ENCODE measurements around the gene CBX4.

CBX4 gene

DNA sequence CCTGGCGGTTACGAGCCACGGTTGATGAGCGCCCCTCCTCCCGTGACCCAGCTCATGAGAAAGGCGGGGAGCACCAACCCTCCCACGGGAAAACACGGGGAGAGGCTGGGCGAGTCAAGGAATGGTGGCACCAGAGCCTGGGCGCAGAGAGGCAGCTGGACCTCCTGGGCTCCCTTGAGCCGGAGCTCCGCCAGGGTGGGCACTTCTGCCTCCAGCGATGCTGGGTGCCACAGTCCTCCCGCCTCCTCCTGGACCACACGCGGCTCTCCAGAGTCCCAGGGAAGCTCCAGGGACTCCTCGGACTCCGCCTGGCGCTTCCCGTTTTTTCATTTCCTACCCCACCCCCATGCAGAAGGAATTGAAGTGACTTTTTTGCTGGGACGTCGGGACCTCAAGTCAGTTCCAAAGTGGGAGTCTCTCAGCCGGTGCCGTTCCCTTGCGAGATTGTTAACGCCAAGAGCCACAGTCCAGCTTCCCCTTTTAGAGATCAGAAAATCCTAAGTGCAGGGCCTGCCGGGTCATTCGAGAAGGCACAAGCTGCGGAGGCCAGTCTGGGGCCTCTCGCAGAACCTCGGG lies 35.7 kb downstream of the CBX4 start:
- Histone ChIP-seq H3K9me3 (ENCODE audit: control insufficient read depth, insufficient read depth, low read length) (no peaks in the 10 kb centered on the region), H3K36me3 (ENCODE audit: control insufficient read depth, insufficient read depth, low read length) (no peaks in the 10 kb centered on the region), H3K27me3 (ENCODE audit: control insufficient read depth, insufficient read depth, low read length) (peaks cover 99% of the 10 kb centered on the region), H3K9ac (ENCODE audit: low read depth, low read length) (no peak overlapping the region), H3K4me1 (ENCODE audit: control insufficient read depth, insufficient read depth, low read length) (peaks cover 14% of the 10 kb centered on the region), H3K4me3 (ENCODE audit: low read depth, low read length) (peak overlapping the region; percentile 39)

DNA sequence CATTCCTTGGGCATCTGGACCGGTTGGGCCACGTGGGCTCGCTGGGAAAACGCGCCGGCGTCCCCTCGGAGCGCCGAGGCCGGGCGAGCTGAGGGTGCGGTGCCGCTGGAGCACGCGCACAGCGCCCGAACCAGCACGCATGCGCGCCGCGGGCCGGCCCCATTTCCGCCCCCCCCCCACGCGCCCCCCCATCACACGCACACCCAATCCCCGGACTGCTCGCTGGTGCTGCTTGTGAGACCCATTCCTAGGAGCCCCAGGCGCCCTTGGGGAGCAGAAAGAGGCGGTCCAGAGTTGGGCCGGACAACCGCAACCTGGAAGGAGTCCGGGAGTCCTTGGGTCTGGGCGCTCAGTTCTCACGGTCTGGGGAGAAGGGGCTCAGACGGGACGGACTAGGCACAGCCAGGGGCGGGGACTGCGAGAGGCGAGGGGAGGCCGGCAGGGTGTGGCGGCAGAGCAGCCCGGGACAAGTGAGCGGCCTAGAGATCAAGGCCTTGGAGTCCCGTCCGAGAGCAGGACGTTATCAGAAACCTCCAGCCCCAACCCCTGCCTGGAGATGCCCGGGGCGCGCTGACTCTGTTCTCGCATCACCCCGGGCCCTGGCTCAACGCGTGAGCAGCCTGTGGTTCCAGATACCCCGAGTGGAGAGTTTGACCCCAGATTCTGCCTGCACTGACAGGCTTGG lies 36.4 kb downstream of the CBX4 start:
- Histone ChIP-seq H3K4me3 (ENCODE audit: low read depth, low read length) (peak overlapping the region; percentile 39), H3K36me3 (ENCODE audit: control insufficient read depth, insufficient read depth, low read length) (no peaks in the 10 kb centered on the region), H3K4me1 (ENCODE audit: control insufficient read depth, insufficient read depth, low read length) (peaks cover 14% of the 10 kb centered on the region), H3K27me3 (ENCODE audit: control insufficient read depth, insufficient read depth, low read length) (peaks cover 99% of the 10 kb centered on the region), H3K9ac (ENCODE audit: low read depth, low read length) (no peak overlapping the region), H3K9me3 (ENCODE audit: control insufficient read depth, insufficient read depth, low read length) (no peaks in the 10 kb centered on the region)

DNA sequence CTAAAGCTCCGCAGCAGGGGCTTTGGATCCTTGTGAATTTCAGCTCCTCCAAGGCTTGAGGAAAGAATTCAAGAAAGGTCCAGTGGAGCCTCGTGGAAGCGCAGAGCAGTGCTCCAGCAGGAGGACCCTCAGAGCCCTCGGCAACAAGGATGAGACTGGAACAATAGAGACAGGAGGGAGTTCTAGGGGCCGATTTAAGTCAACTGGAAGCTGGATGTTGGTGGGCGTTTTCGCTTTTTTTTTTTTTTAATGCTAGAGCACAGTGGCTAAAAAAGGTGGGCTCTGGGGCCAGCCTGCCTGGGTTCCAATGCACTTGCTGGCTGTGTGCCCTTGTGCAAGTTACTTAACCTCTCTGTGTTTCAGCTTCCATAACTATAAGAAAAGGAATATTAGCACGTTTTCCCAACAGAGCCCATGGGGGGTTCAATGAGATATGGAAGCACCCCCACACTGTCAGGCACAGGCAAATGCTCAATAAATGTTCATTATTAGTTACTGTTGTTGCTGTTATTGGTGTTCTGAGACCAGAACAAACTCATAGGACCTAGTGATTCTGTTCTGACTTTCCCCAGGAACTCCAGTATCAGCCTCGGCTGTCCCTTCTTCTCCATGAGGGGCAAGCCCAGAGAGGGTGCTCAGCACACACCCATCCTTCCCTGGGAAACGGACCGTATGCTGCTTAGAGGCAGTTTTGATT lies 37.1 kb downstream of the CBX4 start:
- H3K4me3 ChIP-seq (ENCODE audit: low read depth, low read length): peak overlapping the region; percentile 30
- H3K9ac ChIP-seq (ENCODE audit: low read depth, low read length): no peak overlapping the region
- H3K4me1 ChIP-seq (ENCODE audit: control insufficient read depth, insufficient read depth, low read length): peaks cover 14% of the 10 kb centered on the region
- no peaks in the 10 kb centered on the region for H3K36me3 ChIP-seq (ENCODE audit: control insufficient read depth, insufficient read depth, low read length)
- peaks cover 93% of the 10 kb centered on the region for H3K27me3 ChIP-seq (ENCODE audit: control insufficient read depth, insufficient read depth, low read length)
- H3K9me3 ChIP-seq (ENCODE audit: control insufficient read depth, insufficient read depth, low read length): no peaks in the 10 kb centered on the region

DNA sequence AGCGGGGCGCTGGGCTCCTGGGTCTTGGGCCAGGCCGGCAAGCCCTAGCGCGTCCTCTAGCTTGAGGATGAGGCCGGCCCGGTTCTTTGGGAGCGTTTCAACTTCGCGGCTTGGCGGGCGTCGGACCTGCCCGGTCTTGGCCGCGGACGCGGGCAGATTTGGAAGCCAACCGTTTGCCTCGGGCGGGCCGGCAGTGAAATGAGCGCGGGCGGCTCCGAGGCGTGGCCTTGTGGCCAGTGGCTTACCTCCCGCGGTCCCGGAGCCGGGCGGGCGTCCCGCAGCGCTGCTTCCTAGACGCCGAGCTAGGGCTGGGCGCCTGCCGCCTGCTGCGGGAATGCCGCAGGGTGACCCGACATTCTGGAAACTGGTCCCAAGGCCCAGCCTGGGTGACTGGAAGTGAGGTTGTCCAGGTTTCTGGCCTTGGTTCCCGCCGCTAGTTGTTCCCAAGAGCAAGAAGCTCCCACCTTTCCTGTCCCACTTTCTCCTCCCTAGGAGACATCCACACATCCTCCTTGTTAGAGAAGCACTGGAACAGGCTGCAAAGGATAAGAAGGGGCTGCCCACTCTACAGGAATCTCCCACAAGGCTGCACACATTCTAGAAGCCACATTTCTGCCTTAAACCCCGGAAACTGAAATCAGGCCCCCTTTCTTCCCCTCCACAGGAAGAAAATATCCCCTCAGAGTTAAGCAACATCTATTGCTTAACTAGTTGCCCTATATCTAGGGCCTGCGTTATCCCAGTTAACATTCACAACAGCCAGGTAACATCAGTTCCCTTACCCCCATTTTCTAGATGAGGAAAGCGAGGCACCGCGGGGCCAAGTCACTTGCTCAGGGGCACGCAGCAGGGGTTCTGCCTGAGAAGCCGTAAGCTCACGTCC lies 37.8 kb downstream of the CBX4 start:
- peak overlapping the region; percentile 37 for H3K4me3 ChIP-seq (ENCODE audit: low read depth, low read length)
- H3K27me3 ChIP-seq (ENCODE audit: control insufficient read depth, insufficient read depth, low read length): peaks cover 86% of the 10 kb centered on the region
- H3K4me1 ChIP-seq (ENCODE audit: control insufficient read depth, insufficient read depth, low read length): peaks cover 14% of the 10 kb centered on the region
- no peaks in the 10 kb centered on the region for H3K9me3 ChIP-seq (ENCODE audit: control insufficient read depth, insufficient read depth, low read length)
- H3K36me3 ChIP-seq (ENCODE audit: control insufficient read depth, insufficient read depth, low read length): no peaks in the 10 kb centered on the region
- no peak overlapping the region for H3K9ac ChIP-seq (ENCODE audit: low read depth, low read length)

DNA sequence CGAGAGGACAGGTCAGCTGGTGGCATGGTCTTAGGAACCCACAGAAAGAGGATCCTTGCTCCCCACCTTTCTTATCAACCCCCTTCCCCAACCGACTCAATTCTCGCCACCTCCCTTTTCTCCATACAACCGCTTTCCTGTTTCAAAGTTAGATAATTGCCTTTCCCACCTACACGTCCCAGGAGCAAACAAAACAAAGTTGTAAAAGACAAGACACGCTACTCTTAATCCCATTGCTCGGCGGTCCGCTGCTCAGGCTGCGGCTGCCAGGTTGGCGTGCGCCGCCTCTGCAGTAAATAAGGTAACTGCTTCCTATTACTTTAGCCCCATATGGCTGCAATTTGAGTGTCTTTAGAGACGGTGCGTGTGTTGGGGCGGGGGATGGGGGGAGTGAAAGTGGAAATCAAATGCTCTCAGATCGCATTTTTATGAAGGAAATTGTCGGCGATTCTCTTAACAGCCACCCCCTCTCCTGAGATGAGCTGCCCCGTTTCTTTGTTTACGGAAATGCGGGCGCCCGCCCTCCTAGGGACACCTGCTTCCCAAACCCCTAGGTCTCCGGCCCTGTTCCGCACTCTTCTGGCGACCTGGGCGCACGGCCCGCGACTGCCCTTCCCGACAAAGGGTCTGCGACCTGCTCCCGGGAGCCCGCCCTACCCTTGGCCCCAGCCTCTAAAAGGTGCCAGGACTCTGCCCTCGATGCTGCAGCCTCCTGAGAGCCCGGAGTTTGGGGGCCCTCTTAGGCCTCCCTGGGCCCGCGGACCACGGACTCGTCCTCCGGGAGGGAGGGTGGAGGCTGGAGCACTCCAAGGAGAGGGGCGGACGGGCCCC lies 38.7 kb downstream of the CBX4 start:
- H3K36me3 ChIP-seq (ENCODE audit: control insufficient read depth, insufficient read depth, low read length): no peaks in the 10 kb centered on the region
- H3K4me3 ChIP-seq (ENCODE audit: low read depth, low read length): peak overlapping the region; percentile 37
- peaks cover 17% of the 10 kb centered on the region for H3K4me1 ChIP-seq (ENCODE audit: control insufficient read depth, insufficient read depth, low read length)
- H3K9me3 ChIP-seq (ENCODE audit: control insufficient read depth, insufficient read depth, low read length): no peaks in the 10 kb centered on the region
- no peak overlapping the region for H3K9ac ChIP-seq (ENCODE audit: low read depth, low read length)
- peaks cover 86% of the 10 kb centered on the region for H3K27me3 ChIP-seq (ENCODE audit: control insufficient read depth, insufficient read depth, low read length)

DNA sequence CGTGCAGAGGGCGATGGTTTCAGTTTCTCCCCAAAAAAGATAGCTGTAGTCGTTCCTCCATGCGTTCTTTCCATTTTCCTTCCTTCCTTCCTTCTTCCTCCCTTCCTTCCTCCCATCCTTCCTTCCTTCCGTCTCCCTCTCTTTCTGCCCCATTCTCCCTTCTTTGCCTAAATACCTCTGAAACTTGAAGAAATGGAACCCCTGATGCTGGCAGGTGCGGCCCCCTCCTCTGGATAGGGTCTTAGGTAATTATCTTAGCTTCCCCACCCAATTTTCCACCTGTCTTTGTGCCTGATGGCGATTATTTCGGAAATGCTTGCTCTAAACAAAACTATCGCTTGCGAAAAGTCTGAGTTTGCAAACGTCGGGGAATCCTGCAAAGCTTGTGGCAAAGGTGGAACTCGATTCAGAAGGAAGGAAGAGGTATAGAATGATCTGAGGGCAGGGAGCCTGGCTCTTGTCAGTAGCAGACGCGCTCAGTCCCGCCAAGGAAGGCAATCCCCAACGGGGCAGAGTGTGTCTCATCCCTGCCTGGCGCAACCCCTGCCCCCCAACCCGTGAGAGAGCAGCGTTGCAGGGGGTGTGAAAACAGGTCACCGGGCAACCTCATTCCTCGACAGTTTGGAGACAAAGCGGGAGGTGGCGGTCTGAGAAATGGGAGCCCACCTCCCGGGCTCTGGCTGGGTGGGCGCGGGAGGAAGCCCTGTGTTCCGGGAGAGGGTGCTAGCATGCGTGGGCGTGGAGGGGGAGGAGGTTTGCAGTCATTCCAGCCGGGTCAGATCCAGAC lies 39.5 kb downstream of the CBX4 start:
- peaks cover 12% of the 10 kb centered on the region for H3K4me1 ChIP-seq (ENCODE audit: control insufficient read depth, insufficient read depth, low read length)
- H3K9ac ChIP-seq (ENCODE audit: low read depth, low read length): no peak overlapping the region
- no peaks in the 10 kb centered on the region for H3K36me3 ChIP-seq (ENCODE audit: control insufficient read depth, insufficient read depth, low read length)
- H3K9me3 ChIP-seq (ENCODE audit: control insufficient read depth, insufficient read depth, low read length): no peaks in the 10 kb centered on the region
- peaks cover 86% of the 10 kb centered on the region for H3K27me3 ChIP-seq (ENCODE audit: control insufficient read depth, insufficient read depth, low read length)
- H3K4me3 ChIP-seq (ENCODE audit: low read depth, low read length): peak overlapping the region; percentile 26

DNA sequence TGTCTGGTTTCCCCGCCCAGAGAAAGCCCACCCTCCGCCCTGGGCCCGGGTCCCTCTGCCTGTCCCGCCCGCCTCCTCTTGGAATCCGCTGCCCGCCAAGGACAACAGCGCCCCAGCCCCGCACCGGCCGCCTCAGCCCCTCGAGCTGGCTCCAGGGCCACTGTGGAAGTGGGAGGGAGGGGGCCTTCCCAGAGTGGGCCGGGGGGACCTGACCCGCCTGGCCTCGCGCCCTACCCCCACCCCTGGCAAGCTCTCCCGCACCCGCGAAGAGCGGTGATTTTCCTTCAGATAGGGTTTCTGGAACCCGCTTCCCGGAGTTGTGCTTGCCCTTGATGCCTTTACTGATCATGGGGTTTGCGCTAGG lies 40.1 kb downstream of the CBX4 start:
- no peaks in the 10 kb centered on the region for H3K36me3 ChIP-seq (ENCODE audit: control insufficient read depth, insufficient read depth, low read length)
- peaks cover 86% of the 10 kb centered on the region for H3K27me3 ChIP-seq (ENCODE audit: control insufficient read depth, insufficient read depth, low read length)
- H3K9me3 ChIP-seq (ENCODE audit: control insufficient read depth, insufficient read depth, low read length): no peaks in the 10 kb centered on the region
- H3K9ac ChIP-seq (ENCODE audit: low read depth, low read length): no peak overlapping the region
- H3K4me1 ChIP-seq (ENCODE audit: control insufficient read depth, insufficient read depth, low read length): peaks cover 11% of the 10 kb centered on the region
- H3K4me3 ChIP-seq (ENCODE audit: low read depth, low read length): peak overlapping the region; percentile 26

DNA sequence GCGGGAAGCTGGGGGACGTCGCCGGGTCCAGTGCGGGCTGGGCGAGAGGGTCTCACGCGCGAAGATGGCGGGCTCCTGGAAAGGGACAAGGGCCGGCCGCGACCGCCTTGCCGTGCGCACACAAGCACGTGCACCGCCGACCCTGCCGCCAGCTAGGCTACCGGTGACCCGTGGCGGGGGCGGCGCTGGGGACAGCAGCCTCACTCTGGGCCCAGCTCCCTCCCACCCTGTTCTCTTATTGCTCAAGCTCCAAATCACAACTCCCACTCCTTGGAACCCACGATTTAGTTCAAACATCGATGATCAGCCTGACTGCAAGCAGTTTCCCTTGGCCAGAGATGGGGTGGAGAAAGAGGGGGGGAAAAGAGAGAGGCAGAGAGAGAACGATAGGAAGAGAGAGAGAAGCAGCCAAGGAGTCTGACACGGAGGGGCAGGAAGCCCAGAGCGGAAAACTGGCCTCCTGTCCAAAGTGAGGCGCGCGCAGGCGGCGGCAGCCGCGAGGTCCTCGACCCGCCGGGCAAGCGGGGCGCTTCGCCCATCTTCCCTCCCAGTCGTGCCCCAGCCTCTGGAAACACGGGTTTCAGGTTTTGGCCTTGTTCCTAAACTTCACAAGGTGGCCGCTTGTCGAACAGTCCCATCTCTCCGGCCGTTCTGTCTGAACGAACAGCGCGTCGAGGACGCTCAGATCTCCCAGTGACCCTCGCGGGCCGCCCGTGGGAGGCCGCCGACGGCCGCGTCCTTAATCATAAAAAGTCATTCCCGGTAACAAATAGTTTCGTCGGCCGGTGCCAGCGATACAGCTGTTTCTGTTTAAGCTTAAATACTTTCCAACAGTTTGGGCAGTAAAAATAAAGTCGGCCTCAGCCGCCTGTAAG lies 40.7 kb downstream of the CBX4 start:
- H3K4me1 ChIP-seq (ENCODE audit: control insufficient read depth, insufficient read depth, low read length): peaks cover 13% of the 10 kb centered on the region
- peak overlapping the region; percentile 41 for H3K4me3 ChIP-seq (ENCODE audit: low read depth, low read length)
- no peaks in the 10 kb centered on the region for H3K9me3 ChIP-seq (ENCODE audit: control insufficient read depth, insufficient read depth, low read length)
- H3K36me3 ChIP-seq (ENCODE audit: control insufficient read depth, insufficient read depth, low read length): no peaks in the 10 kb centered on the region
- peaks cover 86% of the 10 kb centered on the region for H3K27me3 ChIP-seq (ENCODE audit: control insufficient read depth, insufficient read depth, low read length)
- no peak overlapping the region for H3K9ac ChIP-seq (ENCODE audit: low read depth, low read length)

DNA sequence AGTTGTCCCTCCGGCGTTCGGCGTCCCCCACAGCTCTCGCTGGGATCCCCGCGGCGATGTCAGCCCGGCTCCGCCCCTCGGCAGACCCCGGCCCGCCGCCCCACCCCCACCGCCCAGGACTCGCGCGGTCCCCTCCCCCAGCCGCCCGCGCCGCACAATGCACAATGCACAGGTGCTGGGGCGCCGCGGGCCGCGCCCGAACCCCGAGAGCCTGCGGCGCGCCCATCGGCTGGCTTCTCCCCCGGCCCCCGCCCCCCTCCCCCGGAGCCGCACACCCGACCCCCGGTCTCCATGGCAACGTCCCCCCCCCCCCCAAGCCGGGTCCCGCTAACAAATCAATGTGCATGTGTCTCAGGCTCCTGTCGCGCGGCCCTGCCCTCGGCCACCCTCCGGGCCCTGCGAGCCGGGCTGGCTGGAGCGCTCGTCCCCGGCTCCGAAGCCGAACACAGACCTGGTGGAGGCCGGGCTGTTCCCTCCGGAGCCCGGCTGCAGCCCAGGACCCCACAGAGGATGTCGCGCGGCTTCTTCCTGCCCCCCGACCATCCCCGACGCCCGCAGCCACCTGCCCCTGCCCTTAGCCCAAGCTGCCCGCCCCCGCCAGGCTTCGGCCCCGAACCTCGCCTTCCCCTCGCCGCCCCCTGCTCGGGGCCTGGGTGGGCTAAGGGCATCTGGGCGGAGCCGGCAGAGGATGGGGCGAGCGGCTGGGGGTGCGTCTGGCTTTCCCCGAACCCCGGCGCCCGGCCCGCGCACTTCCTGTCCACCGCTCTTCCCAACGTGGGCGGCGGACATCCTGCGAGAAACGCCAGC lies 41.5 kb downstream of the CBX4 start:
- Histone ChIP-seq H3K27me3 (ENCODE audit: control insufficient read depth, insufficient read depth, low read length) (peaks cover 86% of the 10 kb centered on the region), H3K4me3 (ENCODE audit: low read depth, low read length) (peak overlapping the region; percentile 41), H3K9me3 (ENCODE audit: control insufficient read depth, insufficient read depth, low read length) (no peaks in the 10 kb centered on the region), H3K36me3 (ENCODE audit: control insufficient read depth, insufficient read depth, low read length) (no peaks in the 10 kb centered on the region), H3K9ac (ENCODE audit: low read depth, low read length) (no peak overlapping the region), H3K4me1 (ENCODE audit: control insufficient read depth, insufficient read depth, low read length) (peaks cover 14% of the 10 kb centered on the region)

All from iPS-15b (cell line).